NOMO-1 treated with dmso at 0.1 percent for 144 hours (cell line): ENCODE data around the gene USP6.
"Not testable (repeated sequence)": the region's sequence is repeated elsewhere in the genome, so short reads cannot be mapped to it uniquely, and the experiment has no call there.

Experiments
- DNase-seq: peaks from one replicate; lab custom pipeline; 2025; ENCODE audit not compliant: unreplicated experiment; lab: John Stamatoyannopoulos, UW

USP6 gene

GRCh38 chr17:5183410-5183793 is 67.6 kb downstream of the USP6 start:
- no peak for DNase-seq

GRCh38 chr17:5184288-5184687 is 68.5 kb downstream of the USP6 start:
- DNase-seq = no peak

GRCh38 chr17:5191541-5192417 is 75.9 kb downstream of the USP6 start, which contains the start of gene ZNF594:
ZNF594 (minus strand) TSS chr17:5191868; CDS start chr17:5184256, 7,612 bp downstream.
- DNase-seq = peak; percentile 98

GRCh38 chr17:5194346-5194745 is 78.5 kb downstream of the USP6 start:
- DNase-seq = no peak

GRCh38 chr17:5198472-5198871 is 82.6 kb downstream of the USP6 start:
- DNase-seq = no peak

- DNase-seq = no peak
Measured at GRCh38 chr17:5200360-5200759, 84.5 kb downstream of the USP6 start.

- DNase-seq = no peak
Measured at GRCh38 chr17:5201011-5201410, 85.2 kb downstream of the USP6 start.

- no peak for DNase-seq
Measured at GRCh38 chr17:5203178-5203907, 87.5 kb downstream of the USP6 start.

- DNase-seq = no peak
Measured at GRCh38 chr17:5203908-5204294, 88.1 kb downstream of the USP6 start.

- DNase-seq = no peak
Measured at GRCh38 chr17:5209396-5209795, 93.6 kb downstream of the USP6 start.

GRCh38 chr17:5210091-5210490 is 94.3 kb downstream of the USP6 start:
- DNase-seq = no peak

- no peak for DNase-seq
Measured at GRCh38 chr17:5210614-5211252, 94.9 kb downstream of the USP6 start.

- no peak for DNase-seq
Measured at GRCh38 chr17:5211458-5211857, 95.6 kb downstream of the USP6 start.

GRCh38 chr17:5217562-5217961 is 101.7 kb downstream of the USP6 start:
- DNase-seq = not testable (repeated sequence)

- DNase-seq = no peak
Measured at GRCh38 chr17:5219536-5219935, 103.7 kb downstream of the USP6 start.

- no peak for DNase-seq
Measured at GRCh38 chr17:5220074-5220473, 104.2 kb downstream of the USP6 start.

GRCh38 chr17:5221912-5222311 is 106.1 kb downstream of the USP6 start:
- not testable (repeated sequence) for DNase-seq
